ENCODE results near the gene HMGN3.
"Not testable (repeated sequence)": the region's sequence is repeated elsewhere in the genome, so short reads cannot be mapped to it uniquely, and the experiment has no call there.

Gene HMGN3

GRCh38 chr6:79234150-79235022, at the start of gene HMGN3:
TSS of gene HMGN3 (minus strand) at chr6:79234682.
- peak; percentile 90 for DNase-seq (ENCODE audit: low read depth)

- no peak for DNase-seq (ENCODE audit: low read depth)
Observed at GRCh38 chr6:79280756-79281155, 46.3 kb upstream of the HMGN3 start.

- no peak for DNase-seq (ENCODE audit: low read depth)
Observed at GRCh38 chr6:79277109-79277508, 42.6 kb upstream of the HMGN3 start.

GRCh38 chr6:79269877-79270276, 35.4 kb upstream of the HMGN3 start:
- DNase-seq (ENCODE audit: low read depth): no peak

- DNase-seq (ENCODE audit: low read depth): no peak
Observed at GRCh38 chr6:79267128-79267527, 32.6 kb upstream of the HMGN3 start.

DNA sequence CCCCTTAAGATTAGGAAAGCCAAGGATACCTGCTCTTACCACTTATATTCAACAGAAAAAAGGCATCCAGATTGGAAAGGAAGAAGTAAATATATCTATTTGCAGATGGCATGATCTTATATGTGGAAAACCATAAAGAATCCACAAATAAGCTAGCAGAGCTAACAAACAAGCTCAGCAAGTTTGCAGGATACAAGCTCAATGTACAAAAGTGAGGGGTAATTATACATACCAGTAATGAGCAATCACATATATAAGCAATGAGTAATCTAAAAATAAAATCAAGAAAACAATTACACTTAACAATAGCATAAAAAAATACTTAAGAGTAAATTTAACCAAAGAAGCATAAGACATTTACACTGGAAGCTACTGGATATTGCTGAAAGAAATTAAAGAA, 31.6 kb upstream of the HMGN3 start:
- DNase-seq (ENCODE audit: low read depth): no peak

GRCh38 chr6:79263359-79263758, 28.9 kb upstream of the HMGN3 start:
- DNase-seq (ENCODE audit: low read depth): no peak

DNA sequence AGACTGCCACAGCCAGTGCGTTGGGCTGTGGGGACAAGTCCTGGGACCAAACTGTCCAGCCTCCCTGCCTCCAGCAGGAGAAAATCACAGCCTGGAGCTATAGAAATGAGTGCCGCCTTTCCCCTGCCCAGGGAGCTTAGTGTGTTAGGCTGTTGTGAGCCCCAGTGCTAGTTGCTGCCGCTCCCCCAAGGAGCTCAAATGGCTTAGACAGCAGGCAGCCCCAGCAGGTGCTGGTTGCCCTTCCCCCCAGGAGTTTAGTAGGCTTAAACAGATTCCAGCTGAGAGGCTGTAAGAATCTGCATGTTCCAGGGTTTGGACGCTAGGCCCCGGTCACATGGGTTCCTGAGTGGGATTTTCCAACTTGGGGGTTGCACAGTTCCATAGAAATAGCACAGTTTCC, 27.2 kb upstream of the HMGN3 start:
- no peak for DNase-seq (ENCODE audit: low read depth)

- DNase-seq (ENCODE audit: low read depth): no peak
Observed at GRCh38 chr6:79260772-79261171, 26.3 kb upstream of the HMGN3 start.

- DNase-seq (ENCODE audit: low read depth): no peak
Observed at GRCh38 chr6:79257381-79258205, 23.1 kb upstream of the HMGN3 start.

GRCh38 chr6:79256770-79257169, 22.3 kb upstream of the HMGN3 start:
- not testable (repeated sequence) for DNase-seq (ENCODE audit: low read depth)

DNA sequence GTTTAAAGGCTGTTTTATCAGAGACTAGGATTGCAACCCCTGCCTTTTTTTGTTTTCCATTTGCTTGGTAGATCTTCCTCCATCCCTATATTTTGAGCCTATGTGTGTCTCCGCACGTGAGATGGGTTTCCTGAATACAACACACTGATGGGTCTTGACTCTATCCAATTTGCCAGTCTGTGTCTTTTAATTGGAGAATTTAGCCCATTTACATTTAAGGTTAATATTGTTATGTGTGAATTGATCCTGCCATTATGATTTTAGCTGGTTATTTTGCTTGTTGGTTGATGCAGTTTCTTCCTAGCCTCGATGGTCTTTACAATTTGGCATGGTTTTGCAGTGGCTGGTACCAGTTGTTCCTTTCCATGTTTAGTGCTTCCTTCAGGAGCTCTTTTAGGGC, 20.6 kb upstream of the HMGN3 start:
- not testable (repeated sequence) for DNase-seq (ENCODE audit: low read depth)

- DNase-seq (ENCODE audit: low read depth): no peak
Observed at GRCh38 chr6:79250559-79250958, 16.1 kb upstream of the HMGN3 start.

GRCh38 chr6:79250107-79250514, 15.6 kb upstream of the HMGN3 start:
- DNase-seq (ENCODE audit: low read depth): no peak

- no peak for DNase-seq (ENCODE audit: low read depth)
Observed at GRCh38 chr6:79249136-79249535, 14.7 kb upstream of the HMGN3 start.

DNA sequence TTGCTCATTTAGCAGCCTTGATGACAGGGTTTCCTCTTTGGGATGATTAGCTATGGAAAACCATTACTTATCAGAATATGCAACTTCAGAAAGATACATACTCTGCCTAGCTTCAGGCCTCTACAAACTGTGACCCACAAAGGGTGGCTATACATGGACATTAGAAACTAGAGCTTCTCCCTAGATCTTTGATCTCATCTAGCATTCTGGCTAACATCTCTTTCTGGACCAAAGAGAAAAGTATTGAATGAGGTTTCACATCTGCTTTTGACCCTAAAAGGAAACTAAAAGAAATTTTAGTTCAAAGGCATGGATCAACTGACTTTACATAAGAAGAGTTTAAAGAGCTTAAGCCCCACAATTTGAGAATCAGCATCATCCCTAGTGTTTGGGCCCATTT, 12.4 kb upstream of the HMGN3 start:
- no peak for DNase-seq (ENCODE audit: low read depth)

GRCh38 chr6:79241228-79241627, 6.7 kb upstream of the HMGN3 start:
- no peak for DNase-seq (ENCODE audit: low read depth)

GRCh38 chr6:79240509-79240908, 6.0 kb upstream of the HMGN3 start:
- no peak for DNase-seq (ENCODE audit: low read depth)

- DNase-seq (ENCODE audit: low read depth): no peak
Observed at GRCh38 chr6:79239536-79240168, 5.2 kb upstream of the HMGN3 start.

DNA sequence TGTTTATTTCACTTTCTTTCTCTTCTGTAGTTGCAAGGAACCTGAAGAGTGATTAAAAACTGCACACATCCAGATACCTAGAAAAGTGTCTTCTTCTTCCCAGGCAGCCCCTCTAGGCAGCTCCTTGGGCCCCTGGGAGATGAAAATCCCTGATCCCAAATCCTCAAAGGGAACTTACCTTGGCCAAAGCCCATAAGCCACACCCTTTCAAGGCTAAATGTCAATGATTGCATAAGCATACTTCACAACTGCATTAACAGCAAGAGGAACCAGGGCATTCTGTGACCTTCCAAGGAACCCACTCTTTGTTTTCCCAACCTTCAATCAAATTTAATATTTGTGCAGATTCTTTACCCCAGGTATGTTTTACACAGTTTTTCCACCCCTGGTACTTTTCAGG, 4.4 kb upstream of the HMGN3 start:
- DNase-seq (ENCODE audit: low read depth): no peak

DNA sequence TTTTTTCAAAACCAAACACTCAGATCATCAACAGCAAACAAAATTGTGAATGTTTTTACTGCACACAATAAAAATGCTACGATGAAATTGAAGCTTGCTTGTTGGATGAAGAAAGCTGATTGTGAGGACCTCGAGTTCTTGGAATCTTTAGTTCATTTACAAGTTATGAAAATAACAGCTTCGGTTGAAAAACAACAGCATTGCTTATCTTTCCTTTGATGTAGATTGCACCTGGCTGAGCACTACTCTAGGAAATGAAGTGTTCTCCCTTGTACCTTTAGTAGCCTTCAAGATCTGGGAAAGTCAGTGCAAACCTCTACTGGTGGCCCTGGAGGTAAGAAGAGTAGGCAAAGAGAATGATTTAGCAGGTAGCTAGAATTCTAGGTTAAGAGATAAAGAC, 2.2 kb upstream of the HMGN3 start:
- no peak for DNase-seq (ENCODE audit: low read depth)

DNA sequence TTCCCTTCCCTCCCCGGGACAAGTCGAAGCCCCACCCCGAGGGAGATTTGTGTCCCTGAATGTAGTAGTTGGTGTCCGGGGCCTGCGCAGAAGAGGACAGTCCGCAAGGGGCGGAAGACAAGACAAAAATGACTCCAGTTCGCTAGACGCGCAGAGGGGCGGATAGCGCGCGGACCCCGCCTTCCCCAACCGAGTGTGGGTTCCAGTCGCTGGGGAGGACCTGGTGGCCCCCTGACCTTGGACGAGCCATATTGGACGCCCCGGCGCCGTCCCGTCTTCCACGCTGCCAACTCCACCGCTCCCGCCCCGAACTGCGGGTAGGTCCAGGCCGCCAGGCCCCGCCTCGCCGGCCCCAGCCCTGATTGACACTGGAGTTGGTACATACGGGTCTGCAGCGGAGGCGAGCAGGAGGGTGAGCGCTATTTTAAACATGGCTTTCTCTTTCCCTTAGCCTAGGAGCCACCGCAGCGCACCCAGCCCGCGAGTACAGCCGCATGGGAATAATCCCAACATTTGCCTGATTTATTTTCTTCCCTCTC, 802 bp downstream of the HMGN3 start:
- DNase-seq (ENCODE audit: low read depth): peak; percentile 20

All from stimulated activated CD4-positive, alpha-beta T cell treated with anti-CD3 and anti-CD28 coated beads, Interleukin-2, amount 100 ng/mL, for 4 hours (primary cell).